ENCODE measurements around the gene GPRC5C. TPM values are rescaled to one million over a fixed set of nuclear protein-coding genes. Genes with fewer than 3 reads are reported as not detected.
A peak's percentile ranks its signal among the peaks of the same experiment; 100 is the strongest.

GPRC5C gene
- total RNA-seq, 4 donors from 2014 or later: 61.1 to 173 (median 107) TPM

DNA sequence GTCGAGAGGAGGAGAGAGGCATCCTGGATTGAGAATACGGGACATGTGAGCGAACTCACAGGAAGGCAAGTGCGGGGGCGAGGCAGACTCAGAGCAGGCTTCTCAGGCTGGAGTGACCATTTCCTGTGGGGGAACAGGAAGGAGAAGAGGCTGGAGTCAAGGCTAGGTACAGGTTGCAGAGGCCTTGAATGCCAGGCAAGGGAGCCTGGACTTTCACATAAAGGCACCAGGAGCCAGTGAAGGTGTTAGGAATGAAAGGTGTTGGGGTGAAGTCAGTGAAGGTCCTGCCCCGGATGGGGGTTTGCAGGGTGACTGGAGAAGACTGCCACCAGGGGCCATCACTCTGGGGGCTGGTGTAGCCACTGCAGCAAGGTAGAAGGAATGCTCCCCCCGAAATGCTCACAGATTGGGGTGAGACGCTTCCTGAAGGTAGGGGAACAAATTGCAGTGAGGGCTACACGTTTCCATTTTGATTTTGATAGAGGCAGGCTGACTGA is 5.3 kb upstream of the GPRC5C start:
- Histone ChIP-seq H3K27ac (peak overlapping the region in 3 of 4 donors; percentile 18 to 91 (median 88)), H3K4me1 (peaks cover 8 to 47% (median 12%) of the 10 kb centered on the region in 4 donors), H3K27me3 (no peaks in the 10 kb centered on the region), H3K9me3 (no peaks in the 10 kb centered on the region), H3K4me3 (no peak overlapping the region), H3K36me3 (no peaks in the 10 kb centered on the region)
- DNase-seq: no peak
- TF ChIP-seq, protein P1, sequence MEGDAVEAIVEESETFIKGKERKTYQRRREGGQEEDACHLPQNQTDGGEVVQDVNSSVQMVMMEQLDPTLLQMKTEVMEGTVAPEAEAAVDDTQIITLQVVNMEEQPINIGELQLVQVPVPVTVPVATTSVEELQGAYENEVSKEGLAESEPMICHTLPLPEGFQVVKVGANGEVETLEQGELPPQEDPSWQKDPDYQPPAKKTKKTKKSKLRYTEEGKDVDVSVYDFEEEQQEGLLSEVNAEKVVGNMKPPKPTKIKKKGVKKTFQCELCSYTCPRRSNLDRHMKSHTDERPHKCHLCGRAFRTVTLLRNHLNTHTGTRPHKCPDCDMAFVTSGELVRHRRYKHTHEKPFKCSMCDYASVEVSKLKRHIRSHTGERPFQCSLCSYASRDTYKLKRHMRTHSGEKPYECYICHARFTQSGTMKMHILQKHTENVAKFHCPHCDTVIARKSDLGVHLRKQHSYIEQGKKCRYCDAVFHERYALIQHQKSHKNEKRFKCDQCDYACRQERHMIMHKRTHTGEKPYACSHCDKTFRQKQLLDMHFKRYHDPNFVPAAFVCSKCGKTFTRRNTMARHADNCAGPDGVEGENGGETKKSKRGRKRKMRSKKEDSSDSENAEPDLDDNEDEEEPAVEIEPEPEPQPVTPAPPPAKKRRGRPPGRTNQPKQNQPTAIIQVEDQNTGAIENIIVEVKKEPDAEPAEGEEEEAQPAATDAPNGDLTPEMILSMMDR (IDR thresholded peaks at IDR 0.05): no peak
- no peak for TF ChIP-seq POLR2A (IDR thresholded peaks at IDR 0.05)

DNA sequence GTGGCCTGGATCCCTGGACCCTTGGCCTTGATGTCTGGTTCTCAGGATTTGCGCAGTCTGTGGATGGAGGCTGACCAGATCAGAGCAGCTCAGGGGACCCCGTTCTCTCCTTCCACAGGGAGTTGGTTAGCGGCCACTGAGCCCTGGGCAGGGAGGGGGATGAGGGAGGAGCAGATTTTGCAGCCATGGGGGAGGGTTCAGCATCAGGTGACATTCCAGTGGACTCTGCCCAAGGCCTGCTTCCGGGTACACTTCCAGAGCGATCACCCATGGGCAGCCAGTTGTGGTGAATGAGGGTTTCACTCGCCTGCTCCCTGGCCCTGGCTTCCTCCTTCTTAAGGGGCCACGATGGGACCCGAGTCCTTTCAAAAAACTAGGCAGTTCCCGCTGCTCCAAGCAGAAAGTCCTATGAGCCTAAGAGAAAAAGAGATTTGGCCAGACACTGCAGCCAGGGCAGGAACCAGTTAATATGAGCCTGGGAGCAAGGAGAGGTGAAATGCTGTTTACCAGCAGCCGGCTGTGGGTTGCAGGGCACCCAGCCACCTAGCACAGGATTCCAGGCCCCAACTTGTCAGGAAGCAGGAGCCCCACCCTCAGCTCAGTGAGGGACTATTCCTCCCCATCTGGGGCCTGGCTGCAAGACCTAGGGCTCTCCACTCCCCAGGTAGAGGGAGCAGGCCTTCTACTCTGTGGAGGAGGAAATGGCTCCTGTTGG is 4.7 kb upstream of the GPRC5C start:
- Histone ChIP-seq H3K4me1 (peaks cover 13 to 47% (median 15%) of the 10 kb centered on the region in 4 donors), H3K27me3 (no peaks in the 10 kb centered on the region), H3K9me3 (no peaks in the 10 kb centered on the region), H3K4me3 (no peak overlapping the region), H3K36me3 (no peaks in the 10 kb centered on the region), H3K27ac (peak overlapping the region in 3 of 4 donors; percentile 68 to 91 (median 88))
- peak in 2 of 3 donors; percentile 86 to 88 for DNase-seq
- TF ChIP-seq, protein P1 (IDR thresholded peaks at IDR 0.05): no peak
- peak; percentile 60 to 85 for TF ChIP-seq POLR2A (IDR thresholded peaks at IDR 0.05)

DNA sequence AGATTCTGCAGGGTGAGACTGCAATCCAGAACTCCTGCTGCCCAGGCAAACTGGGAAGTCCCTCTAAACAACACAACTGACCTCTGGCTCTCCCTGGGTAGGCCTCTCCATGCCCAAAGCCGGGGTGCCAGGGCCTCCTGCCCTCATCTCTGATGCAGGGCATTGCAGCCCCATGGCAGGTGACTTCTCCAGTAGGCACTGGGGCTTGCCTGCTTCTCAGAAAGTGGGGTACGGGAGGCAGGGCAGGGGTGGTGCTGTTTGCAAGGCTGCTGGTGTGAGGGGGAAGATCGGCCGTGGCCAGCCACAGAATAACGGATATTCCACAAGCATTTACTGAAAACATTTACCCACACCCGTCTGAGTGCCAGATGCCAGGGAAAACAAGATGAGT is 4.1 kb upstream of the GPRC5C start:
- H3K36me3 ChIP-seq: no peaks in the 10 kb centered on the region
- no peak for TF ChIP-seq POLR2A (IDR thresholded peaks at IDR 0.05)
- H3K27me3 ChIP-seq: no peaks in the 10 kb centered on the region
- H3K4me3 ChIP-seq: no peak overlapping the region
- peak overlapping the region in 3 of 4 donors; percentile 68 to 91 (median 88) for H3K27ac ChIP-seq
- no peak for DNase-seq
- H3K9me3 ChIP-seq: no peaks in the 10 kb centered on the region
- H3K4me1 ChIP-seq: peaks cover 13 to 52% (median 18%) of the 10 kb centered on the region in 4 donors

DNA sequence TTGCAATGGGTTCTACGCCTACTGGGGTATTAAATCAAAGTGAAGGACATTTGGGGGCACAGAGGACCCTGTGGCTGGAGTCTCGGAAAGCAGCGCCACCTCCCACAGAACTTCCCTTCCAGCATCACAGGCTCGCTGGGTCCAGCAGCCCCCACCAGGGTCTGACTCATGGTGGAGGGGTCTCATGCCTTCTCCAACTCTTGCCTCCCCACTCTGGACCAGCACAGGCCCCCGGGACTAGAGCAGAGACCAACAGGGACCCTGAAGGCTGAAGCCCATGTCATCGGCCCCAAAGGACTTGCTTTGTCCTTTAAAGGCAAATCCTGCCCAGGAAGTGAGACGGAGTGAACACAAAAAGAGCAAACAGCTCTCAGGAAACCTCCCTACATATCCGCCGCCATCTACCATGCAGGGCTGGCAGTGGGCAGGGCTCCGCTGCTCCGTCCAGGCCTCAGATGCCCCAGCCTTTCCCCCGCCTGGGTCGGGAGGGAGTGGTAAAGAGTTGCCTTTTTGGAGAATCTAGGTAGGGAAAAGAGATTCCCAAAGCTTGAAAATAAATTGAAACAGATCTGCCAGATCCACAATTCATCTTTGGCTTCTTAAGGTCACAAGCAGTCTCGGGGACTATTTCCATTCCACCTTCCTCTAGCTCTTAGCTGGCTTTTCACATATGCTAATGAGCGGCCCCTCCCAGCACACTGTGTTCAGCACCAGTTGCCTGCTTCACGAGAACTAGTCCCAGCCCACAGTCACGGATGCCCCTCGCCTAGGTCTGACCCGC is 2.1 kb upstream of the GPRC5C start:
- Histone ChIP-seq H3K4me1 (peaks cover 13 to 61% (median 18%) of the 10 kb centered on the region in 4 donors), H3K36me3 (no peaks in the 10 kb centered on the region), H3K27ac (peak overlapping the region; percentile 60 to 99 (median 96)), H3K27me3 (no peaks in the 10 kb centered on the region), H3K9me3 (no peaks in the 10 kb centered on the region), H3K4me3 (peak overlapping the region in 3 of 4 donors; percentile 57 to 91 (median 78))
- peak in 1 of 3 donors; percentile 77 for DNase-seq
- TF ChIP-seq, protein P1 (IDR thresholded peaks at IDR 0.05): no peak
- TF ChIP-seq POLR2A (IDR thresholded peaks at IDR 0.05): peak in 1 of 2 donors; percentile 59

DNA sequence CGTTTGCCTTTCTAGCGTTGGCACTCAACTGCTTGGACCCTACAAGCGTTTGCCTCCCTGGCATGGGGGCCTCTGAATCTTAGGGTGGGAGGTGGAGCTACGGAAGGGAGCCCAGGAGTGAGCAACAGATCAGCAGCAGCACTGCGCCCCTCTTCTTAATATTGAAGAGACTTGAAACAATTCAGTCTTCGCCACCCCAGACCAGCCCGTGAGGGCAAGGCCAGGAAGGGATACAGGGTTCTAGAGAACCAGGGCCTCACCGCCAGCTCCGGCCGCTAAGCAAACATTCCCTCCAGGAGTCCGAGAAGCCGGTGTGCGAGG is 1.5 kb upstream of the GPRC5C start:
- H3K4me1 ChIP-seq: peaks cover 13 to 59% (median 18%) of the 10 kb centered on the region in 4 donors
- TF ChIP-seq POLR2A (IDR thresholded peaks at IDR 0.05): peak in 1 of 2 donors; percentile 29
- TF ChIP-seq, protein P1 (IDR thresholded peaks at IDR 0.05): no peak

More for the DNA sequence above, 1.5 kb upstream of the GPRC5C start:
- H3K4me3 ChIP-seq: peak overlapping the region; percentile 43 to 91 (median 68)
- DNase-seq: peak in 1 of 3 donors; percentile 74
- no peaks in the 10 kb centered on the region for H3K27me3 ChIP-seq
- H3K9me3 ChIP-seq: no peaks in the 10 kb centered on the region
- H3K36me3 ChIP-seq: no peaks in the 10 kb centered on the region
- H3K27ac ChIP-seq: peak overlapping the region; percentile 60 to 99 (median 96)
